BE2C (cell line): ENCODE results near the gene CRADD.
"Not testable (repeated sequence)": the region's sequence is repeated elsewhere in the genome, so short reads cannot be mapped to it uniquely, and the experiment has no call there.

Source experiments
- DNase-seq: peaks from one replicate; pipeline ENCODE4 v3.0.0-alpha.2; 2020
- H3K27me3 ChIP-seq: fragments of 250-450 bp; sonication (Bioruptor Pico); 2 replicates; pipeline ENCODE4 v1.5.1; 2020; ENCODE audit warnings: mild to moderate bottlenecking
- H3K36me3 ChIP-seq: fragments of 250-450 bp; sonication (Bioruptor Pico); 2 replicates; pipeline ENCODE4 v1.5.1; 2020; ENCODE audit warnings: mild to moderate bottlenecking
- H3K4me1 ChIP-seq: fragments of 250-450 bp; sonication (Bioruptor Pico); 2 replicates; pipeline ENCODE4 v1.5.1; 2020
- H3K4me3 ChIP-seq: 2 replicates; pipeline ENCODE4 v1.5.1; 2011; ENCODE audit warnings: low read depth, low read length
- H3K9me3 ChIP-seq: fragments of 250-450 bp; sonication (Bioruptor Pico); 2 replicates; pipeline ENCODE4 v1.5.1; 2020
- TF ChIP-seq, protein P1 (sequence below): IDR thresholded peaks from 2 replicates; pipeline ENCODE4 v1.5.1; 2012; ENCODE audit warnings: mild to moderate bottlenecking, low read depth, low read length

CRADD gene

DNA sequence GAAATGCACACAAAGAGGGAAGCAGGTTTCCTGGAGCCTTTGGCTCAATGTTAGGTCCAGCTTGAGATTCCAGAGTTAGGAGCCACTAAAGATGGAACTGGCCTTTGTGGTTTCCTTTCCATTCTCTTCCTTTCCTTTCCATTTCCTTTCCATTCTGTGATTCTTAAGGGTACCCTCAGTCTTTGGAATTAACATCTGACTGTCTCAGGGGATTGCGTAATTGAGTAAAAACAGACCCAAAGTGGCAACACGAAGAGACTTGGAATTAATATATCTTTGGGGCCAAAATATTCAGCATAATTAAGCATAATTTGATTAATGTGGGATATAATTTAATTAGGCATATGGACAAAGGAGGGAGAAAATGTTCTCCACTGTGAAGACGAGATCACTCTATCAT lies 205.6 kb downstream of the CRADD start:
- H3K4me1 ChIP-seq = peaks cover 14% of the 10 kb centered on the region
- no peak overlapping the region for H3K4me3 ChIP-seq
- no peaks in the 10 kb centered on the region for H3K27me3 ChIP-seq
- H3K9me3 ChIP-seq = no peaks in the 10 kb centered on the region
- no peaks in the 10 kb centered on the region for H3K36me3 ChIP-seq
- DNase-seq = no peak
- TF ChIP-seq, protein P1, sequence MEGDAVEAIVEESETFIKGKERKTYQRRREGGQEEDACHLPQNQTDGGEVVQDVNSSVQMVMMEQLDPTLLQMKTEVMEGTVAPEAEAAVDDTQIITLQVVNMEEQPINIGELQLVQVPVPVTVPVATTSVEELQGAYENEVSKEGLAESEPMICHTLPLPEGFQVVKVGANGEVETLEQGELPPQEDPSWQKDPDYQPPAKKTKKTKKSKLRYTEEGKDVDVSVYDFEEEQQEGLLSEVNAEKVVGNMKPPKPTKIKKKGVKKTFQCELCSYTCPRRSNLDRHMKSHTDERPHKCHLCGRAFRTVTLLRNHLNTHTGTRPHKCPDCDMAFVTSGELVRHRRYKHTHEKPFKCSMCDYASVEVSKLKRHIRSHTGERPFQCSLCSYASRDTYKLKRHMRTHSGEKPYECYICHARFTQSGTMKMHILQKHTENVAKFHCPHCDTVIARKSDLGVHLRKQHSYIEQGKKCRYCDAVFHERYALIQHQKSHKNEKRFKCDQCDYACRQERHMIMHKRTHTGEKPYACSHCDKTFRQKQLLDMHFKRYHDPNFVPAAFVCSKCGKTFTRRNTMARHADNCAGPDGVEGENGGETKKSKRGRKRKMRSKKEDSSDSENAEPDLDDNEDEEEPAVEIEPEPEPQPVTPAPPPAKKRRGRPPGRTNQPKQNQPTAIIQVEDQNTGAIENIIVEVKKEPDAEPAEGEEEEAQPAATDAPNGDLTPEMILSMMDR = no peak

DNA sequence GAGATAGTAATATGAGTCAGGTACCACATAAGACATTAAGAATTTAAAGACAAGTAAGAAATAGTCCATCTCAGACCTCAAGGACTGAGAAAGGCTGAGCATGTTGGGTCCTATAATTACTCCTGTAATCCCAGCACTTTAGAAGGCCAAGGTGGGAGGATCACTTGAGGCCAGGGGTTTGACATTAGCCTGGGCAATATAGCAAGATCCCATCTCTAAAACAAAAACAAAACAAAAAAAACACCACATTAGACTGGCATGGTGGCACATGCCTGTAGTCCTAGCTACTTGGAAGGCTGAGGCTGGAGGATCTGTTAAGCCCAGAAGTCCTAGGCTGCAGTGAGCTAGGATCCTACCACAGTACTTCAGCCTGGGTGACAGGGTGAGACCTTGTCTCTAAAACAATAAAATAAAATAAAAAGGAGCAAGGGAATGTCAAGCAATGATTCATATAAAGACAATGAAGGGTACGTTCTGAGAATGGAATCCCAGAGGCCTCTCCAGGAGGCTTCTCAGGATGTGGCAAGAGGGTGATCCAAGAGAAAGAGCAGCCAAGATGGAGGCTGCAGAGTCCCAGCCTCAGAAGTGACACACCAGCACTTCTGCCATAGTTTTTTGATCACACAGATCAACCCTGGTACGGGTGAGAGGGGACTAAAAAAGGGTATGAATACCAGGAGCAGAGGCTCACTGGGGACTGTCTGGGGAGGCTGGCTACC lies 206.4 kb downstream of the CRADD start:
- no peaks in the 10 kb centered on the region for H3K27me3 ChIP-seq
- no peaks in the 10 kb centered on the region for H3K36me3 ChIP-seq
- no peaks in the 10 kb centered on the region for H3K9me3 ChIP-seq
- peaks cover 14% of the 10 kb centered on the region for H3K4me1 ChIP-seq
- H3K4me3 ChIP-seq = no peak overlapping the region
- DNase-seq = no peak
- TF ChIP-seq, protein P1 = no peak

DNA sequence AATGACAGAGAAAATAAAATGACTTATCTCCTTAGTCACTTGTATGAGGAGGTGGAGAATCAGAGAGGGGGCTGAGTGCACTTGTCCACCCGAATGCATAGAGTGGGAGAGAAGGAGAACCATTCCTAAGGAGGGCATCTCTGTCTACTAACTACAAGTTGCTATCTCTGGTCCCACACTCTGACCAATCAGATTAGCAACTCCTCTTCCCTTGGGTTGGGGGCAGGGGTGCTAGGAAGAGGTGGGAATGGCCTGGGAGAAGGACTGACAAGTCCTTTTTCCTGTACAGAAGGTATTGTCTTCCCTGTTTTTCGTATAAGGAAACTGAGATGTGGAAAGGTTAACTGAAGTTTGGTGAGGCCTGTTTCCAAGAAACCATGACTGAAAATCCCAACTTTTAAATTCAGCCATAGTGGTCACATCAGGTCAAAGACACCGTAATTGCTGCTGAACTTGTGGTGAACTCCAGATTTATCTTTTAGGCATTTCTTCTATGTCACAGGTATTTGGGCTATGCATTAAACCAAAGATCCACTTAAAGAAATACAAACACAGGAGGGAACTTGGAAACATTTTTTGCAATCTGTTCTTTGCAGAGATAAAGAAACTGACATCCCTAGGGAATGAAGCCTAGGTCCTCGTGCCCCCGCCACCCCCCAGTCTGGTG lies 207.8 kb downstream of the CRADD start:
- Histone ChIP-seq H3K9me3 (no peaks in the 10 kb centered on the region), H3K27me3 (no peaks in the 10 kb centered on the region), H3K4me1 (peaks cover 14% of the 10 kb centered on the region), H3K36me3 (no peaks in the 10 kb centered on the region), H3K4me3 (no peak overlapping the region)
- TF ChIP-seq, protein P1 = no peak
- DNase-seq = no peak

DNA sequence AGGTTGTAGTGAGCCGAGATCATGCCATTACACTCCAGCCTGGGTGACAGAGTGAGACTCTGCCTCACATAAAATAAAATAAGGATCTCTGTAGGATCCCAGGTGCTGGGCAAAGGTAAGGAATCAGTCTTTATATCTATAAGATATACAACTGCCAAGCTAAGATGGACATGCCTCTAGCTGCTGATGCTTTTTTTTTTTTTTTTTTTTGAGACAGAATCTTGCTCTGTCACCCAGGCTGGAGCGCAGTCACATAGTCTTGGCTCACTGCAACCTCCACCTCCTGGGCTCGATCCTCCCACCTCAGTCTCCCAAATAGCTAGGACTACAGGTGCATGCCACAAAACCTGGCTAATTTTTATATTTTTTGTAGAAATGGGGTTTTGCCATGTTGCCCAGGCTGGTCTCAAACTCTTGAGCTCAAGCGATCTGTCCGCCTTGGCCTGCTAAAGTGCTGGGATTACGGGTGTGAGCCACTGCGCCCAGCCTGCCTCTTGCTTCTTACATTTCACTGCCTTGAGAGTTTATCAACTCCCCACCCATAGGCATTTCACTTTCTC lies 208.9 kb downstream of the CRADD start:
- H3K4me1 ChIP-seq = peaks cover 14% of the 10 kb centered on the region
- not testable (repeated sequence) for DNase-seq

DNA sequence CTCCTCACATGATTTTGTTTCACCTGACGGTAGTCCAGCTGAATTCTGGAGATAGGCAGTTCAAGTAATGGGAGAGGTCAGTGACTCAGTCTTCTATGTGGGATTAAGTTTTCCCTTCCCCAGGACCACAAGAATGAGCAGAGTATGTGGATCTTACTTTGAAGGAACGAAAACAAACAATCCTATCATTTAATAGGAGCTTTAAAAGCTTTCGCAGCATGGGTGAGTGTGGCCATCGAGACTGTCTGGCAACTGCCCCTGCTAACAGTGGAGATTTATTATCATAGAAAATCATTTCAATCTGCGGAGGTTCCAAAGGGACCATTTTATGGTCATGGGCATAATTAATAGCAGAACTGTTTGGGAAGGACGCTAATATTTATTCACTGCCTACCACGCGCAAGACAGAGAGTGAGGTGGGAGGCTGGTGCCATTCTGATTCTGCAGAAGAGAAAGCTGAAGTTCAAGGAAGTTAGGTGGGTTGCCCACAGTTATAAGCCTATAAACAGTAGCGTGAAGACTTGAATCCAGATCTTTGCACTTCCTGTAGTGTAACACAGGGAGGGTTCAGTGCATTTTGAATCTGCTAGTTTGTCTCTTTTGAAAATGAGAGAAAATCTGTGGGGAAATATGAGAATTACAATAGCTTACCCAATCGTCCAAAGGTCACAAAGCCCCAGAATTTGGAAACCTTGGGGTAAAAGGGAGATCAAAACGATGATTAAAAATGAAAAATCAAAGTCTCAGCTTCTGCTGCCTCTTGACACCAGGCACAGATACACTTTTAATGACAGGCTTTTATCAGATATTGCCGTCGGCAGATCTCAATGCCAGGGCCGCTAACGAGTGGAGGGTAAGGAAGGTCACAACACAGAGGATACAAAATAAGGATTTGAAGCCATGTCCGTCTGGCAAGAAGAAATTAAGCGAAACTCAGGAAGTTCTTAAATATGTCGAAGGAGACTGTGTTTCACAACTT lies 209.6 kb downstream of the CRADD start:
- DNase-seq = no peak
- H3K36me3 ChIP-seq = no peaks in the 10 kb centered on the region

More for the DNA sequence above, 208.9 kb downstream of the CRADD start:
- H3K4me3 ChIP-seq, H3K9me3 ChIP-seq, H3K36me3 ChIP-seq, H3K27me3 ChIP-seq: not testable (repeated sequence)

More for the DNA sequence above, 209.6 kb downstream of the CRADD start:
- H3K27me3 ChIP-seq = no peaks in the 10 kb centered on the region
- H3K9me3 ChIP-seq = no peaks in the 10 kb centered on the region
- TF ChIP-seq, protein P1 = no peak
- H3K4me3 ChIP-seq = no peak overlapping the region
- peaks cover 14% of the 10 kb centered on the region for H3K4me1 ChIP-seq
